ENCODE measurements around the gene CD48.

GRCh38 chr1:160652924-160653619, 58.5 kb downstream of the CD48 start:
- TF ChIP-seq CTCF (IDR thresholded peaks at IDR 0.05): no peak
- TF ChIP-seq EZH2 (IDR thresholded peaks at IDR 0.05; ENCODE audit: borderline replicate concordance, insufficient read depth, low read depth, low read length, poor library complexity, severe bottlenecking): no peak
